GM12878 (cell line): ENCODE data around the gene ABHD2. TPM values are rescaled to one million over a fixed set of nuclear protein-coding genes. Genes with fewer than 3 reads are reported as not detected.

ENCODE experiments used
- ATAC-seq: fragments of 200-7000 bp; cut with Tn5 transposase; 3 replicates; pipeline ENCODE4 v1.9.1; 2020; ENCODE audit warnings: mild to moderate bottlenecking, moderate library complexity
- BruUV-seq: library from RNA; stranded (reverse); fragments of 400-500 nt; replicated peaks from 2 replicates; lab custom pipeline; 2021; lab: Mats Ljungman, UMichigan
- CTCF ChIA-PET: fragments of 300-600 bp; sonication (Branson Sonifier 250); formaldehyde crosslinking; extraction: SDS; loops from one replicate; lab custom pipeline; 2021; ENCODE audit warnings: inconsistent platforms; lab: Yijun Ruan, JAX
- POLR2A ChIA-PET: fragments of 350-600 bp; formaldehyde crosslinking; extraction: SDS; loops from one replicate; lab custom pipeline; 2021; ENCODE audit warnings: inconsistent platforms; lab: Charles Lee
- RAD21 ChIA-PET: fragments of 300-600 bp; sonication (Branson Sonifier 250); formaldehyde crosslinking; loops from one replicate; lab custom pipeline; 2023; ENCODE audit warnings: antibody characterized with exemption; ENCODE audit not compliant: unreplicated experiment; lab: Charles Lee
- SMC1A ChIA-PET: fragments of 300-600 bp; sonication (Branson Sonifier 250); formaldehyde crosslinking; loops from one replicate; lab custom pipeline; 2023; ENCODE audit not compliant: unreplicated experiment, uncharacterized antibody; lab: Charles Lee
- DNase-seq: peaks from one replicate; pipeline ENCODE4 v3.0.0-alpha.2; 2011; ENCODE audit warnings: low read depth, low spot score
- FAIRE-seq: peaks from 3 replicates; lab custom pipeline; 2011; peaks lifted over from hg19 to GRCh38; lab: Jason Lieb, UNC
- H2AFZ ChIP-seq: 2 replicates; pipeline ENCODE4 v1.6.0; 2011; ENCODE audit warnings: low read depth, low read length, control low read depth; ENCODE audit not compliant: control insufficient read depth
- H3K27ac ChIP-seq: 2 replicates; pipeline ENCODE4 v1.5.1; 2011; ENCODE audit warnings: control low read depth; ENCODE audit not compliant: control insufficient read depth, insufficient read depth
- H3K27me3 ChIP-seq, 2 experiments: replicated peaks in 1 of 2; 2 replicates each; pipeline versions ENCODE4 v1.6.0 to v1.6.1; 2011; ENCODE audit warnings: low read length in 1 of 2; ENCODE audit not compliant: control insufficient read depth in 2 of 2, insufficient read depth in 2 of 2
- H3K36me3 ChIP-seq, 2 experiments: 2 replicates each; pipeline ENCODE4 v1.5.1; 2011; ENCODE audit warnings: low read length in 1 of 2; ENCODE audit not compliant: control insufficient read depth in 2 of 2, insufficient read depth in 2 of 2
- H3K4me1 ChIP-seq: 2 replicates; pipeline ENCODE4 v1.6.1; 2011; ENCODE audit warnings: mild to moderate bottlenecking, low read length, moderate library complexity, mixed read lengths; ENCODE audit not compliant: control insufficient read depth, insufficient read depth
- H3K4me2 ChIP-seq: 2 replicates; pipeline ENCODE4 v1.6.0; 2011; ENCODE audit warnings: control low read depth; ENCODE audit not compliant: control insufficient read depth, insufficient read depth
- H3K4me3 ChIP-seq: fragments of 200-600 bp; sonication (generic); 2 replicates; pipeline ENCODE4 v1.5.1; 2016
- H3K79me2 ChIP-seq: 2 replicates; pipeline ENCODE4 v1.6.0; 2011; ENCODE audit warnings: low read length; ENCODE audit not compliant: control insufficient read depth, insufficient read depth
- H3K9ac ChIP-seq: 2 replicates; pipeline ENCODE4 v1.8.0; 2011; ENCODE audit warnings: low read length, control low read depth, mixed read lengths; ENCODE audit not compliant: control insufficient read depth, insufficient read depth
- H3K9me3 ChIP-seq: replicated peaks from 3 replicates; pipeline ENCODE4 v1.5.1; 2011; ENCODE audit warnings: mild to moderate bottlenecking, low read length; ENCODE audit not compliant: control insufficient read depth, insufficient read depth
- H4K20me1 ChIP-seq: 2 replicates; pipeline ENCODE4 v1.6.0; 2011; ENCODE audit not compliant: control insufficient read depth, insufficient read depth
- BHLHE40 ChIP-seq, 2 experiments: fragments of 450-650 bp in 1 of 2; IDR thresholded peaks; 2 replicates each; pipeline ENCODE4 v1.6.1; 2011 to 2017; ENCODE audit warnings: low read depth in 2 of 2, borderline replicate concordance in 1 of 2, improper control_type of control experiment in 1 of 2, low read length in 1 of 2, mild to moderate bottlenecking in 1 of 2
- BMI1 ChIP-seq: fragments of 450-650 bp; IDR thresholded peaks from 2 replicates; pipeline ENCODE4 v1.6.1; 2016; ENCODE audit warnings: mild to moderate bottlenecking, moderate library complexity, borderline replicate concordance
- CBFB ChIP-seq: IDR thresholded peaks from 2 replicates; pipeline ENCODE4 v1.6.1; 2016; ENCODE audit warnings: antibody characterized with exemption, low read depth
- CHD4 ChIP-seq: fragments of 200-600 bp; sonication (generic); IDR thresholded peaks from 2 replicates; pipeline ENCODE4 v1.6.1; 2016; ENCODE audit warnings: mild to moderate bottlenecking
- EED ChIP-seq: sonication (generic); IDR thresholded peaks from 2 replicates; pipeline ENCODE4 v1.6.1; 2016; ENCODE audit warnings: antibody characterized with exemption, low read depth
- FOXK2 ChIP-seq: fragments of 450-650 bp; IDR thresholded peaks from 2 replicates; pipeline ENCODE4 v1.6.1; 2017; ENCODE audit warnings: mild to moderate bottlenecking, moderate library complexity
- FOXM1 ChIP-seq: IDR thresholded peaks from 2 replicates; pipeline ENCODE4 v1.6.1; 2012; ENCODE audit warnings: low read depth, mild to moderate bottlenecking, inconsistent platforms, low read length, moderate library complexity
- IRF4 ChIP-seq: IDR thresholded peaks from 2 replicates; pipeline ENCODE4 v1.6.1; 2011; ENCODE audit warnings: low read depth, low read length
- NR2C1 ChIP-seq: fragments of 450-650 bp; IDR thresholded peaks from 2 replicates; pipeline ENCODE4 v1.6.1; 2017; ENCODE audit warnings: antibody characterized with exemption, mild to moderate bottlenecking, moderate library complexity
- RELA ChIP-seq: fragments of 450-650 bp; IDR thresholded peaks from 2 replicates; pipeline ENCODE4 v1.8.0; 2014; ENCODE audit warnings: borderline replicate concordance; ENCODE audit not compliant: partially characterized antibody
- SMAD5 ChIP-seq: IDR thresholded peaks from 2 replicates; pipeline ENCODE4 v1.6.1; 2016; ENCODE audit warnings: antibody characterized with exemption, low read depth
- SREBF1 ChIP-seq: IDR thresholded peaks from 2 replicates; pipeline ENCODE4 v1.6.1; 2012; ENCODE audit warnings: mild to moderate bottlenecking, low read length
- TAF1 ChIP-seq: IDR thresholded peaks from 2 replicates; pipeline ENCODE4 v1.6.1; 2011; ENCODE audit warnings: mild to moderate bottlenecking, low read depth, low read length, borderline replicate concordance
- ZNF217 ChIP-seq: fragments of 450-650 bp; IDR thresholded peaks from 2 replicates; pipeline ENCODE4 v1.6.1; 2017; ENCODE audit warnings: antibody characterized with exemption, mild to moderate bottlenecking
- ZNF274 ChIP-seq: IDR thresholded peaks from one replicate; pipeline ENCODE4 v1.8.0; 2011; ENCODE audit not compliant: insufficient read length, insufficient read depth
- WGBS: methylation state at CpG from one replicate; pipeline ENCODE4 v1.1.6; 2016; ENCODE audit warnings: low lambda C conversion rate; ENCODE audit not compliant: insufficient replicate concordance, insufficient coverage; ENCODE audit errors: missing lambda C conversion rate; 5-methylcytosine and 5-hydroxymethylcytosine counted together
- in situ Hi-C: fragments of 300-500 bp; cut with MboI; formaldehyde crosslinking; loops from 9 replicates; pipeline ENCODE4 v1.14.3; 2018; ENCODE audit warnings: mixed read lengths
- intact Hi-C: fragments of 100-400 bp; cut with micrococcal nuclease; formaldehyde crosslinking; loops from one replicate; pipeline ENCODE4 v1.14.2; 2022; ENCODE audit not compliant: unreplicated experiment
- polyA plus RNA-seq, 11 experiments: library from polyadenylated mRNA; depleted of rRNA in 4 of 11; unstranded in 6 of 11; stranded (reverse) in 5 of 11; fragments of >200 nt; fragmentation: Nextera tagmentation in 4 of 11; fragmentation: Illumina TruSeq in 1 of 11; extraction: Ambion mirVana in 4 of 11; extraction: Trizol in 1 of 11; gene quantifications; 1 replicate in 1 of 11; 2 replicates in 10 of 11; pipeline versions ENCODE4 v1.2.1 to v1.2.3, GENCODE V29; 2011 to 2016; ENCODE audit warnings: inconsistent platforms in 2 of 11, missing spikeins in 2 of 11, low read depth in 1 of 11
- total RNA-seq, 4 experiments: library from RNA; depleted of rRNA in 3 of 4; stranded (reverse); fragments of >200 nt in 3 of 4; fragmentation: Illumina TruSeq in 1 of 4; extraction: Trizol in 1 of 4; gene quantifications; 2 replicates each; pipeline versions ENCODE4 v1.2.1 to v1.2.3, GENCODE V29; 2013 to 2021

ABHD2 gene
- total and polyA plus RNA-seq, 10 of the 15 experiments (the other 5 are each of a cell fraction or from before 2014, with no cell fraction given), result 1.2 to 33.6 (median 20.4) TPM

- H3K27me3 ChIP-seq, result no peaks in the 10 kb centered on the region
- in situ Hi-C loops (no loop called here), intact Hi-C loops (no loop called here)
- FAIRE-seq (no peak), DNase-seq (no peak), ATAC-seq (no peak)
- H3K4me1 ChIP-seq, result peaks cover 9% of the 10 kb centered on the region; the same call in 1 of the 2 replicates
- H3K4me3 ChIP-seq, result no peak overlapping the region
- 93% methylated on average over 1 of the region's 1 CpG for WGBS
- TF ChIP-seq BHLHE40 (IDR thresholded peaks at IDR 0.05; ENCODE audit: borderline replicate concordance in 1 of 2, low read depth in 2 of 2, low read length in 1 of 2), result no peak
- TF ChIP-seq SREBF1, result no peak
- no peak for TF ChIP-seq ZNF274
- no peak for TF ChIP-seq NR2C1
- no peak for TF ChIP-seq RELA
- no peak for TF ChIP-seq EED
- no peak for TF ChIP-seq ZNF217
- TF ChIP-seq CHD4, result no peak
- no peak for TF ChIP-seq FOXK2
- no peak for TF ChIP-seq SMAD5
- TF ChIP-seq BMI1, result no peak
- TF ChIP-seq IRF4, result no peak
- TF ChIP-seq CBFB, result no peak
- no peak for TF ChIP-seq TAF1
- TF ChIP-seq FOXM1, result no peak
- H3K9ac ChIP-seq, result no peak overlapping the region
- H3K4me2 ChIP-seq, result no peak overlapping the region
- RAD21 ChIA-PET, result interaction anchor here (1.0 to 5.9 kb wide), 3 partner anchors 8 to 31 kb away, joined by 5 to 56 read pairs (median 10); partner anchors contain the start of gene ABHD2
- no peaks in the 10 kb centered on the region for H3K9me3 ChIP-seq
- no peaks in the 10 kb centered on the region; a peak in 1 of 4 replicates for H3K36me3 ChIP-seq
- POLR2A ChIA-PET, result interaction anchor here (0.6 to 9.3 kb wide), 5 partner anchors 9 to 200 kb away, joined by 3 to 122 read pairs (median 5); partner anchors contain the start of gene ABHD2
- no peak overlapping the region for H3K27ac ChIP-seq
- H3K79me2 ChIP-seq, result peaks cover 7% of the 10 kb centered on the region
- SMC1A ChIA-PET, result interaction anchor here (1.4 to 8.8 kb wide), 5 partner anchors 9 to 73 kb away, joined by 5 to 113 read pairs (median 45); partner anchors contain the start of gene ABHD2
- no peak overlapping the region for H2AFZ ChIP-seq
- no TSS peak for BruUV-seq
- CTCF ChIA-PET, result interaction anchor here (1.4 to 9.3 kb wide), 6 partner anchors 8 to 73 kb away, joined by 4 to 72 read pairs (median 14); partner anchors contain the start of gene ABHD2
- no peaks in the 10 kb centered on the region for H4K20me1 ChIP-seq
Observed at GRCh38 chr15:89098281-89098680, 10.0 kb downstream of the ABHD2 start.
